GM23248 (cell line): ENCODE measurements around the gene ADCY5. TPM values are rescaled to one million over a fixed set of nuclear protein-coding genes. Genes with fewer than 3 reads are reported as not detected.

Source experiments
- DNase-seq: peaks from one replicate; pipeline ENCODE4 v3.0.0-alpha.2; 2015
- H2AFZ ChIP-seq: fragments of 200-600 bp; sonication (generic); 2 replicates; pipeline ENCODE4 v1.6.1; 2016; ENCODE audit warnings: antibody characterized with exemption
- H3F3A ChIP-seq: fragments of 200-600 bp; sonication (generic); 2 replicates; pipeline ENCODE4 v1.6.1; 2016; ENCODE audit warnings: mild to moderate bottlenecking, antibody characterized with exemption, mixed run types; ENCODE audit not compliant: insufficient read depth
- H3K27ac ChIP-seq: fragments of 200-600 bp; sonication (generic); 2 replicates; pipeline ENCODE4 v1.5.1; 2016; ENCODE audit warnings: mild to moderate bottlenecking
- H3K27me3 ChIP-seq: fragments of 200-600 bp; sonication (generic); replicated peaks from 2 replicates; pipeline ENCODE4 v1.6.1; 2016; ENCODE audit warnings: mild to moderate bottlenecking; ENCODE audit not compliant: insufficient read depth
- H3K36me3 ChIP-seq: fragments of 200-600 bp; sonication (generic); 2 replicates; pipeline ENCODE4 v1.6.1; 2016; ENCODE audit warnings: low read depth, mild to moderate bottlenecking
- H3K4me1 ChIP-seq: fragments of 200-600 bp; sonication (generic); 2 replicates; pipeline ENCODE4 v1.6.1; 2016; ENCODE audit warnings: mild to moderate bottlenecking; ENCODE audit not compliant: insufficient read depth
- H3K4me2 ChIP-seq: fragments of 200-600 bp; sonication (generic); one replicate; pipeline ENCODE4 v1.6.1; 2016; ENCODE audit warnings: mild to moderate bottlenecking; ENCODE audit not compliant: unreplicated experiment
- H3K4me3 ChIP-seq: fragments of 200-600 bp; sonication (generic); 2 replicates; pipeline ENCODE4 v1.5.1; 2016; ENCODE audit warnings: mild to moderate bottlenecking
- H3K79me2 ChIP-seq: fragments of 200-600 bp; sonication (generic); 2 replicates; pipeline ENCODE4 v1.6.1; 2016; ENCODE audit warnings: mild to moderate bottlenecking; ENCODE audit not compliant: insufficient read depth
- H3K9ac ChIP-seq: fragments of 200-600 bp; sonication (generic); 2 replicates; pipeline ENCODE4 v1.6.1; 2016; ENCODE audit warnings: mild to moderate bottlenecking
- H3K9me2 ChIP-seq: fragments of 200-600 bp; sonication (generic); 2 replicates; pipeline ENCODE4 v1.6.1; 2016; ENCODE audit warnings: mixed run types, mild to moderate bottlenecking, moderate library complexity; ENCODE audit not compliant: insufficient read depth
- H3K9me3 ChIP-seq: fragments of 200-600 bp; sonication (generic); one replicate; pipeline ENCODE4 v1.6.1; 2017; ENCODE audit warnings: low read depth
- H4K20me1 ChIP-seq: fragments of 200-600 bp; sonication (generic); 2 replicates; pipeline ENCODE4 v1.6.0; 2016; ENCODE audit not compliant: insufficient read depth
- EZH2 ChIP-seq: fragments of 200-600 bp; sonication (generic); IDR thresholded peaks from 2 replicates; pipeline ENCODE4 v1.6.1; 2018; ENCODE audit warnings: antibody characterized with exemption, mild to moderate bottlenecking; ENCODE audit not compliant: insufficient read depth, poor library complexity, severe bottlenecking
- EZH2phosphoT487 ChIP-seq: fragments of 200-600 bp; sonication (generic); IDR thresholded peaks from 2 replicates; pipeline ENCODE4 v1.6.1; 2018; ENCODE audit warnings: antibody characterized with exemption, moderate library complexity, mild to moderate bottlenecking, low read depth; ENCODE audit not compliant: insufficient read depth
- WGBS, 2 experiments: methylation state at CpG; one replicate each; pipeline ENCODE4 v1.1.6; 2015 to 2017; ENCODE audit warnings: low lambda C conversion rate in 2 of 2, low coverage in 1 of 2; ENCODE audit errors: missing lambda C conversion rate in 2 of 2; 5-methylcytosine and 5-hydroxymethylcytosine counted together
- in situ Hi-C: fragments of 300-500 bp; cut with MboI; formaldehyde crosslinking; loops from 2 replicates; pipeline ENCODE4 v1.15.0; 2020
- polyA plus RNA-seq: library from polyadenylated mRNA; unstranded; fragments of >200 nt; fragmentation: Nextera tagmentation; extraction: Ambion mirVana; gene quantifications from 2 replicates; pipeline ENCODE4 v1.2.1, GENCODE V29; 2016
- total RNA-seq: library from RNA; depleted of rRNA; stranded (reverse); fragments of >200 nt; shearing (Covaris generic); gene quantifications from 2 replicates; pipeline ENCODE4 v1.2.3, GENCODE V29; 2014

Gene ADCY5
- total and polyA plus RNA-seq, 2 experiments from 2014 or later, result 0.09 to 1.2 TPM

- Histone ChIP-seq H3K9me2 (no peaks in the 10 kb centered on the region), H3K4me1 (no peaks in the 10 kb centered on the region), H3K4me2 (no peak overlapping the region), H3K27ac (no peak overlapping the region), H3K79me2 (no peaks in the 10 kb centered on the region), H3K9me3 (no peaks in the 10 kb centered on the region), H2AFZ (no peak overlapping the region), H3K9ac (no peak overlapping the region), H3K4me3 (no peak overlapping the region), H4K20me1 (no peaks in the 10 kb centered on the region), H3K27me3 (peaks cover 40% of the 10 kb centered on the region), H3K36me3 (no peaks in the 10 kb centered on the region), H3F3A (no peaks in the 10 kb centered on the region)
- TF ChIP-seq EZH2phosphoT487 (no peak), EZH2 (no peak)
- WGBS, 2 experiments, result 72 to 73% methylated on average over 5 of the region's 5 CpGs
- in situ Hi-C loops, result no loop called here
- DNase-seq, result no peak
Measured at GRCh38 chr3:123471106-123471505, 22.2 kb upstream of the ADCY5 start.

GRCh38 chr3:123469323-123469995 is 20.6 kb upstream of the ADCY5 start:
- Histone ChIP-seq H3K27ac (no peak overlapping the region), H3F3A (no peaks in the 10 kb centered on the region), H3K79me2 (no peaks in the 10 kb centered on the region), H3K9me2 (no peaks in the 10 kb centered on the region), H3K4me1 (no peaks in the 10 kb centered on the region), H3K4me2 (no peak overlapping the region), H3K36me3 (no peaks in the 10 kb centered on the region), H3K9ac (no peak overlapping the region), H3K9me3 (no peaks in the 10 kb centered on the region), H2AFZ (no peak overlapping the region), H3K27me3 (peaks cover 42% of the 10 kb centered on the region), H4K20me1 (no peaks in the 10 kb centered on the region), H3K4me3 (no peak overlapping the region)
- no peak for DNase-seq
- in situ Hi-C loops, result no loop called here
- 47 to 48% methylated on average over 11 of the region's 11 CpGs for WGBS, 2 experiments
- TF ChIP-seq EZH2phosphoT487, result no peak
- no peak for TF ChIP-seq EZH2

GRCh38 chr3:123467046-123467445 is 18.2 kb upstream of the ADCY5 start:
- WGBS, 2 experiments, result 35 to 45% methylated on average over 5 of the region's 5 CpGs
- H3K4me1 ChIP-seq, result no peaks in the 10 kb centered on the region
- peaks cover 52% of the 10 kb centered on the region for H3K27me3 ChIP-seq
- no peak overlapping the region for H3K9ac ChIP-seq
- DNase-seq, result no peak
- no peaks in the 10 kb centered on the region for H3K9me3 ChIP-seq
- TF ChIP-seq EZH2phosphoT487 (no peak), EZH2 (no peak)
- in situ Hi-C loops, result no loop called here
- H2AFZ ChIP-seq, result no peak overlapping the region
- no peaks in the 10 kb centered on the region for H3K9me2 ChIP-seq
- H3K4me3 ChIP-seq, result no peak overlapping the region
- H3K4me2 ChIP-seq, result no peak overlapping the region
- no peaks in the 10 kb centered on the region for H3F3A ChIP-seq
- no peaks in the 10 kb centered on the region for H3K79me2 ChIP-seq
- H4K20me1 ChIP-seq, result no peaks in the 10 kb centered on the region
- no peaks in the 10 kb centered on the region for H3K36me3 ChIP-seq
- H3K27ac ChIP-seq, result no peak overlapping the region

- H3K9me2 ChIP-seq, result no peaks in the 10 kb centered on the region
- H3K9ac ChIP-seq, result no peak overlapping the region
- no peaks in the 10 kb centered on the region for H3F3A ChIP-seq
- no peak overlapping the region for H3K27ac ChIP-seq
- no peak overlapping the region for H3K4me3 ChIP-seq
- TF ChIP-seq EZH2phosphoT487 (no peak), EZH2 (no peak)
- no peaks in the 10 kb centered on the region for H3K4me1 ChIP-seq
- DNase-seq, result no peak
- peaks cover 71% of the 10 kb centered on the region for H3K27me3 ChIP-seq
- WGBS, 2 experiments, result 61 to 63% methylated on average over 7 of the region's 7 CpGs
- no peak overlapping the region for H2AFZ ChIP-seq
- no peaks in the 10 kb centered on the region for H4K20me1 ChIP-seq
- in situ Hi-C loops, result no loop called here
- no peaks in the 10 kb centered on the region for H3K9me3 ChIP-seq
- no peak overlapping the region for H3K4me2 ChIP-seq
- no peaks in the 10 kb centered on the region for H3K36me3 ChIP-seq
- no peaks in the 10 kb centered on the region for H3K79me2 ChIP-seq
Measured at GRCh38 chr3:123464211-123464610, 15.3 kb upstream of the ADCY5 start.
